Keratinocyte (primary cell): Measurements from ENCODE around the gene HDGFL3.

Experiments used
- CTCF ChIP-seq, 3 experiments: IDR thresholded peaks in 1 of 3; conservative IDR thresholded peaks in 1 of 3; optimal IDR thresholded peaks in 1 of 3; 2 replicates in 2 of 3; 3 replicates in 1 of 3; pipeline versions ENCODE3 to v1.5.1; 2011; ENCODE audit warnings: low read length in 3 of 3, mild to moderate bottlenecking in 3 of 3, moderate library complexity in 2 of 3, control low read depth in 1 of 3, inconsistent platforms in 1 of 3; ENCODE audit not compliant: insufficient read depth in 2 of 3; ENCODE audit errors: extremely low read depth in 1 of 3
- EZH2 ChIP-seq: IDR thresholded peaks from one replicate; pipeline ENCODE4 v1.6.1; 2012; ENCODE audit warnings: inconsistent platforms, mild to moderate bottlenecking, low read length, moderate library complexity

GRCh38 chr15:83118291-83118827 is 89.3 kb downstream of the HDGFL3 start:
- TF ChIP-seq EZH2 (no peak), CTCF (optimal IDR thresholded peaks at IDR 0.05 in 1 of 3, IDR thresholded peaks at IDR 0.05 in 1 of 3, conservative IDR thresholded peaks at IDR 0.05 in 1 of 3; ENCODE audit: extremely low read depth in 1 of 3, insufficient read depth in 2 of 3, low read length in 3 of 3) (peak in 1 of 3 experiments; percentile 20)
